Parathyroid adenoma (tissue), 2 donors: ENCODE results near the gene CFAP107.
"Not testable (repeated sequence)": the region's sequence is repeated elsewhere in the genome, so short reads cannot be mapped to it uniquely, and the experiment has no call there.

Experiments
- H2AFZ ChIP-seq: fragments of 300-600 bp; sonication (generic); one replicate; pipeline ENCODE4 v1.7.0; 2017; ENCODE audit warnings: antibody characterized with exemption, mild to moderate bottlenecking
- H3K27ac ChIP-seq: fragments of 300-600 bp; sonication (generic); one replicate; pipeline ENCODE4 v1.7.0; 2017
- H3K27me3 ChIP-seq: fragments of 300-600 bp; sonication (generic); one replicate; pipeline ENCODE4 v1.7.0; 2017; ENCODE audit warnings: low read length; ENCODE audit not compliant: control insufficient read depth, insufficient read depth
- H3K36me3 ChIP-seq: fragments of 300-600 bp; sonication (generic); one replicate; pipeline ENCODE4 v1.7.0; 2017; ENCODE audit warnings: low read length; ENCODE audit not compliant: control insufficient read depth, insufficient read depth
- H3K4me1 ChIP-seq: fragments of 300-600 bp; sonication (generic); one replicate; pipeline ENCODE4 v1.7.0; 2017; ENCODE audit warnings: control low read depth
- H3K4me2 ChIP-seq: fragments of 300-600 bp; sonication (generic); one replicate; pipeline ENCODE4 v1.7.0; 2017; ENCODE audit warnings: low read length
- H3K4me3 ChIP-seq: fragments of 300-600 bp; sonication (generic); one replicate; pipeline ENCODE4 v1.7.0; 2017; ENCODE audit warnings: low read depth, low read length
- H3K79me2 ChIP-seq: fragments of 300-600 bp; sonication (generic); one replicate; pipeline ENCODE4 v1.7.0; 2017; ENCODE audit warnings: control low read depth
- H3K9ac ChIP-seq: fragments of 300-600 bp; sonication (generic); one replicate; pipeline ENCODE4 v1.7.0; 2017; ENCODE audit warnings: mild to moderate bottlenecking
- H3K9me3 ChIP-seq: fragments of 300-600 bp; sonication (generic); one replicate; pipeline ENCODE4 v1.7.0; 2017; ENCODE audit warnings: low read length; ENCODE audit not compliant: control insufficient read depth
- TF ChIP-seq, protein P1 (sequence below): fragments of 300-600 bp; sonication (generic); IDR thresholded peaks from one replicate; pipeline ENCODE4 v1.7.0; 2017; ENCODE audit warnings: antibody characterized with exemption, mild to moderate bottlenecking
- donor health status: primary hyperparathyroidism.

Gene CFAP107

DNA sequence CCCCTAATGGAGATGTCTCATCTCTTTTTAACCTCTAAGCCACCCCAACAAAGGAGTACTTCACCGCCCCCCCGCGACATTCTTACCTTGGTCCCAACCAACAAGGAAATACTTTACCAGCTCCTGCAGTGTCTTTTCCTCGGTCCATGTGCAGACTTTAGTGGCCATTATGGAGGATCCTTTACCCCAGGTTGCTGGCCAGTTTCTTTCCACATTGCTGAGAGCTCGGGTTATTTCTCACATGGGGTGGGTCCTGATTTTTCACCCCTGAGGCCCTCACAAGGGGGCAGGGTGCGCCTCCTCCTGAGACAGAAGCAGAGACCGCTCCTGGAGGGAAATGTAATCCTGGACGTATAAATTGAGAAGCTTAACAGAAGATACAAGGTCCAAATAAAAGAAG lies 33.1 kb upstream of the CFAP107 start:
- no peaks in the 10 kb centered on the region for H3K36me3 ChIP-seq
- no peaks in the 10 kb centered on the region for H3K79me2 ChIP-seq
- no peak overlapping the region for H3K9ac ChIP-seq
- H3K27ac ChIP-seq = no peak overlapping the region
- TF ChIP-seq, protein P1, sequence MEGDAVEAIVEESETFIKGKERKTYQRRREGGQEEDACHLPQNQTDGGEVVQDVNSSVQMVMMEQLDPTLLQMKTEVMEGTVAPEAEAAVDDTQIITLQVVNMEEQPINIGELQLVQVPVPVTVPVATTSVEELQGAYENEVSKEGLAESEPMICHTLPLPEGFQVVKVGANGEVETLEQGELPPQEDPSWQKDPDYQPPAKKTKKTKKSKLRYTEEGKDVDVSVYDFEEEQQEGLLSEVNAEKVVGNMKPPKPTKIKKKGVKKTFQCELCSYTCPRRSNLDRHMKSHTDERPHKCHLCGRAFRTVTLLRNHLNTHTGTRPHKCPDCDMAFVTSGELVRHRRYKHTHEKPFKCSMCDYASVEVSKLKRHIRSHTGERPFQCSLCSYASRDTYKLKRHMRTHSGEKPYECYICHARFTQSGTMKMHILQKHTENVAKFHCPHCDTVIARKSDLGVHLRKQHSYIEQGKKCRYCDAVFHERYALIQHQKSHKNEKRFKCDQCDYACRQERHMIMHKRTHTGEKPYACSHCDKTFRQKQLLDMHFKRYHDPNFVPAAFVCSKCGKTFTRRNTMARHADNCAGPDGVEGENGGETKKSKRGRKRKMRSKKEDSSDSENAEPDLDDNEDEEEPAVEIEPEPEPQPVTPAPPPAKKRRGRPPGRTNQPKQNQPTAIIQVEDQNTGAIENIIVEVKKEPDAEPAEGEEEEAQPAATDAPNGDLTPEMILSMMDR = no peak
- H3K4me2 ChIP-seq = no peak overlapping the region
- H3K9me3 ChIP-seq = no peaks in the 10 kb centered on the region
- no peak overlapping the region for H3K4me3 ChIP-seq
- H3K4me1 ChIP-seq = no peaks in the 10 kb centered on the region
- H2AFZ ChIP-seq = no peak overlapping the region
- H3K27me3 ChIP-seq = no peaks in the 10 kb centered on the region

DNA sequence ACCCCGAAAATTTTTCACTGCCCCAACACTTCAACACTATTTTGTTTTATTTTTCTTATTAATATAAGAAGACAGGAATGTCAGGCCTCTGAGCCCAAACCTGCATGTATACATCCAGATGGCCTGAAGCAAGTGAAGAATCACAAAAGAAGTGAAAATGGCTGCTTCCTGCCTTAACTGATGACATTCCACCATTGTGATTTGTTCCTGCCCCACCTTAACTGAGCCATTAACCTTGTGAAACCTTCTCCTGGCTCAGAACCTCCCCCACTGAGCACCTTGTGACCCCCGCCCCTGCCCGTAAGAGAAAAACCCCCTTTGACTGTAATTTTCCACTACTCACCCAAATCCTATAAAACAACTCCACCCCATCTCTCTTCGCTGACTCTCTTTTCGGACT lies 32.3 kb upstream of the CFAP107 start:
- H3K4me3 ChIP-seq, H3K27ac ChIP-seq, H3K79me2 ChIP-seq, H3K9me3 ChIP-seq, H3K4me2 ChIP-seq, H3K36me3 ChIP-seq, H3K27me3 ChIP-seq, H3K4me1 ChIP-seq, H2AFZ ChIP-seq, H3K9ac ChIP-seq: not testable (repeated sequence)

DNA sequence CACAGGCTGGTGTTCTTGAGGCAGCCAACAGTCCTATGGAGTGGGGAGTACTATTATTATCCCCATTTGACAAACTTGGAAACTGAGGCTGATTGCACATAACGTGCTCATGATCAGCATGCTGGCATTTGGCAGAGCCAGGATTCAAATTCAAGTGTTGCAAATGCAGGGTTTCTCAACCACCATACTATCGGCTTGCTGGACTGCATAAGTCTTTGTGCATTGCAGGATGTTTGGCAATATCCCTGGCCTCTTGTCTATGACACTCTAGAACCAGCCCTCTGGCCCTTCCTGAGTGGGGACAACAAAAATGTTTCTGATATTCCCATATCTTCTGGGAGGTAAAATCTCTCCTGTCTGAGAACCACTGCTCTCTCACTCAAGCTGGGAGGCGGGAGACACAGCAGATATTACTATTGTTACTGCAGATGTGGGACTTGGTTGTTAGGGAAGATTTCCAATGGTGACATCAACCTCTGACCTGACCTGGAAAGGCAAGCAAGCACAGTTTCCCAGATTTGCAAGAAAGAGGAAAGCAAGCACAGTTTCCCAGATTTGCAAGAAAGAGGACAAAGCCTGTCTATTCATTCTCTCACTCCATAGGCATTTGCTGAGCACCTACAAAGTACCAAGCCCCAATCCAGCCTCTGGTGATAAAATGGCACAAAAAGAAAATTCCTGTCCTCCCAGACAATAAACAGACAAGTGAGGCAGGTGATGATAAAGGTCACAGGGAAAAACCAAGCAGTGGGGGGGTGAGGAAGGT lies 31.1 kb upstream of the CFAP107 start:
- Histone ChIP-seq H3K9ac (no peak overlapping the region), H2AFZ (no peak overlapping the region), H3K9me3 (no peaks in the 10 kb centered on the region), H3K79me2 (no peaks in the 10 kb centered on the region), H3K27ac (no peak overlapping the region), H3K4me3 (no peak overlapping the region), H3K4me1 (no peaks in the 10 kb centered on the region), H3K36me3 (no peaks in the 10 kb centered on the region), H3K27me3 (no peaks in the 10 kb centered on the region), H3K4me2 (no peak overlapping the region)
- TF ChIP-seq, protein P1 = no peak

DNA sequence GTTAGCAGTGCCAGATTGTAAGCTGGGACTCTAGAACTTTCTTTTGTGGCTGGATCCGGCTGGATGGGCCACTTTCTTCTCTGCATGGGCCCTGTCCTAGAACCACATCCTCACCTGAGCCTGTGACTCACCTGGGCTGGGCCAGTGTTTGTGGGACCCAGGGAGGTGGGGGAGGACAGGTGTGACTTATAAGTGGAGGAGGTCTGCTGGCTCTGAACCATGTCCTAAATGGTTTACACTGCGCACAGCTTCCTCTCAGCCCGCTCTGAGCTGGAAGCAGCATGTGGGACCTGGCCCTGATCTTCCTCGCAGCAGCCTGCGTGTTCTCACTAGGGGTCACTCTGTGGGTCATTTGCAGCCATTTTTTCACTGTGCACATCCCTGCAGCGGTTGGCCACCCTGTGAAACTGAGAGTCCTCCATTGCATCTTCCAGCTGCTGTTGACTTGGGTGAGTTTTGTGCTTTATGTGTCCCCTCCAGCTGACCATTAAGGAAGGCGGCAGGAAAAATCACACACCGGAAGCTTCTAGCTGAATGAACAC lies 30.0 kb upstream of the CFAP107 start, which contains the start of gene AADACL3:
Gene AADACL3, plus strand, starts transcription at position 215 of the 542 bp plus-strand sequence. Its CDS starts 67 bp downstream, at position 282.
- Histone ChIP-seq H3K4me2 (no peak within 1 kb of the TSS), H3K4me3 (no peak within 1 kb of the TSS), H3K27ac (no peak within 1 kb of the TSS), H3K4me1 (no peaks in the 10 kb centered on the region), H2AFZ (no peak within 1 kb of the TSS), H3K9ac (no peak within 1 kb of the TSS), H3K27me3 (no peaks in the 10 kb centered on the region), H3K36me3 (no peaks in the 10 kb centered on the region), H3K9me3 (no peaks in the 10 kb centered on the region), H3K79me2 (no peaks in the 10 kb centered on the region)
- TF ChIP-seq, protein P1 = no peak

DNA sequence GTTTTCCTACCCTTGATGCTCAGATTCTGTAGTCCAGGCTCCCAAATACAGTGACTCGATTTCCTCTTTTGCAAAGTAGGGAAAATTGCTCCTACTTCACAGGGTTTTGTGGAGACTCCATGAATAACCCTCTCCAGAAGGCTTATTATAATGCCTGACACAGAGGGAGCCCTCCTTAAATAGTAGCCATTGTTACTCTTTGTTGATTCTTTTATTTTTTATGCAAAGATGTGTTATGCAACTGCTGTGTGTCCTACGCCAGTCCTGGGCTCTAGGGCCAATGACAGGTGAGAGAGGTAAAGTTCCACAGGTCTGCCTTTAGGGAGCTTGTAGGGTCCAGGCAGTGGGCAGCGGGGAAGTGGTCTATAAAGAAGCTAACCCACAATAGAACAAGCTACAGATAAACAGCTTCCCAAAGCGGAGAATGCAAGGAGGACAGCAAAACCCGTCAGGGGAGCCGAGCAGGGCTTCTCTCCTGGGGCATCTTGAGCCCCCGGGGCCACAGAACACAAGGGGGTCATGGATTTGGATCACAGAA lies 28.6 kb upstream of the CFAP107 start:
- no peak overlapping the region for H3K4me3 ChIP-seq
- H3K27me3 ChIP-seq = no peaks in the 10 kb centered on the region
- H3K27ac ChIP-seq = no peak overlapping the region
- no peak overlapping the region for H2AFZ ChIP-seq
- no peak overlapping the region for H3K4me2 ChIP-seq
- H3K9me3 ChIP-seq = no peaks in the 10 kb centered on the region
- no peak overlapping the region for H3K9ac ChIP-seq
- no peaks in the 10 kb centered on the region for H3K4me1 ChIP-seq
- H3K36me3 ChIP-seq = no peaks in the 10 kb centered on the region
- TF ChIP-seq, protein P1 = no peak
- H3K79me2 ChIP-seq = no peaks in the 10 kb centered on the region
